OCI-LY3 (cell line): Measurements from ENCODE around the gene KCNIP4.

Source experiments
- H2AFZ ChIP-seq: fragments of 200-600, 300-600 bp; shearing (Covaris generic); 2 replicates; pipeline ENCODE4 v1.6.0; 2014; ENCODE audit warnings: antibody characterized with exemption, low read depth, low read length
- H3K27ac ChIP-seq: fragments of 200-600, 300-600 bp; sonication (generic); 2 replicates; pipeline ENCODE4 v1.5.1; 2014; ENCODE audit warnings: mild to moderate bottlenecking, low read length, moderate library complexity, mixed read lengths
- H3K27me3 ChIP-seq: fragments of 200-600, 300-600 bp; sonication (generic); 2 replicates; pipeline ENCODE4 v1.6.1; 2014; ENCODE audit warnings: low read depth, low read length, mixed read lengths
- H3K36me3 ChIP-seq: fragments of 200-600, 300-600 bp; sonication (generic); replicated peaks from 2 replicates; pipeline ENCODE3; 2014; ENCODE audit warnings: low read depth, low read length, mixed read lengths
- H3K4me1 ChIP-seq: fragments of 300-600, 200-600 bp; sonication (generic); 2 replicates; pipeline ENCODE4 v1.6.1; 2014; ENCODE audit warnings: low read length, mixed read lengths
- H3K4me2 ChIP-seq: fragments of 200-600, 300-600 bp; sonication (generic); 2 replicates; pipeline ENCODE4 v1.6.1; 2014; ENCODE audit warnings: low read length, mixed read lengths
- H3K4me3 ChIP-seq: fragments of 300-600, 200-600 bp; sonication (generic); 2 replicates; pipeline ENCODE4 v1.5.1; 2014; ENCODE audit warnings: antibody characterized with exemption, mild to moderate bottlenecking, low read length, moderate library complexity
- H3K79me2 ChIP-seq: fragments of 300-600, 200-600 bp; shearing (Covaris generic); 2 replicates; pipeline ENCODE4 v1.6.1; 2014; ENCODE audit warnings: mild to moderate bottlenecking, low read length, mixed read lengths
- H3K9ac ChIP-seq: fragments of 300-600, 200-600 bp; shearing (Covaris generic); 2 replicates; pipeline ENCODE4 v1.6.0; 2014; ENCODE audit warnings: mild to moderate bottlenecking, low read length, moderate library complexity
- H3K9me3 ChIP-seq: fragments of 200-600, 300-600 bp; shearing (Covaris generic); 2 replicates; pipeline ENCODE4 v1.6.1; 2014; ENCODE audit warnings: low read length, mixed read lengths; ENCODE audit not compliant: insufficient read depth
- H4K20me1 ChIP-seq: fragments of 200-600, 300-600 bp; sonication (generic); 2 replicates; pipeline ENCODE4 v1.6.1; 2016; ENCODE audit warnings: low read length, mixed read lengths; ENCODE audit not compliant: insufficient read depth
- EZH2phosphoT487 ChIP-seq: fragments of 200-600 bp; shearing (Covaris generic); IDR thresholded peaks from 2 replicates; pipeline ENCODE4 v1.6.1; 2018; ENCODE audit warnings: antibody characterized with exemption, mixed run types, low read depth
- TF ChIP-seq, protein P1 (sequence below): fragments of 200-600, 300-600 bp; sonication (generic); IDR thresholded peaks from 2 replicates; pipeline ENCODE4 v1.5.1; 2014; ENCODE audit warnings: antibody characterized with exemption, low read length, low read depth

KCNIP4 gene

GRCh38 chr4:20938204-20938603, 1010.4 kb downstream of the KCNIP4 start:
- H2AFZ ChIP-seq, result no peak overlapping the region

DNA sequence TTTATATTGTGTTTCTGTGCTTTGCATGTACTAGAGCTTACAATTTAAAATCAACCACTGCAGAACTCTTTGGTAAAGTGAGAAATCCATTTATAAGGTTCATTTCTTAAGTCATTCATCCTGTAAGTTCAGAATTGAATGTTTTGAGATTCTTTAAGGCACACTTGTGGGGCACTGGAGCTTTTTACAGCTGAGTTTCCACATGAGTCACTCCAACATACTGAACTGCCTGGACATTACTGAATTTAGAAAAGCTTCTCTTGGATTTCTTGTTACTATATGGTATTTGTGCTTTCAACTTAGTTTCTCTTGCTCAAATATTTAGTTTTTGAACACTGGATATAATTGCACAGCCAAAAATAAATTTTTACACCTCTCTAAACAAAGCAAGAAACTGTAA, 1022.0 kb downstream of the KCNIP4 start:
- H3K79me2 ChIP-seq, result no peaks in the 10 kb centered on the region
- no peak overlapping the region for H3K4me3 ChIP-seq
- TF ChIP-seq, protein P1, sequence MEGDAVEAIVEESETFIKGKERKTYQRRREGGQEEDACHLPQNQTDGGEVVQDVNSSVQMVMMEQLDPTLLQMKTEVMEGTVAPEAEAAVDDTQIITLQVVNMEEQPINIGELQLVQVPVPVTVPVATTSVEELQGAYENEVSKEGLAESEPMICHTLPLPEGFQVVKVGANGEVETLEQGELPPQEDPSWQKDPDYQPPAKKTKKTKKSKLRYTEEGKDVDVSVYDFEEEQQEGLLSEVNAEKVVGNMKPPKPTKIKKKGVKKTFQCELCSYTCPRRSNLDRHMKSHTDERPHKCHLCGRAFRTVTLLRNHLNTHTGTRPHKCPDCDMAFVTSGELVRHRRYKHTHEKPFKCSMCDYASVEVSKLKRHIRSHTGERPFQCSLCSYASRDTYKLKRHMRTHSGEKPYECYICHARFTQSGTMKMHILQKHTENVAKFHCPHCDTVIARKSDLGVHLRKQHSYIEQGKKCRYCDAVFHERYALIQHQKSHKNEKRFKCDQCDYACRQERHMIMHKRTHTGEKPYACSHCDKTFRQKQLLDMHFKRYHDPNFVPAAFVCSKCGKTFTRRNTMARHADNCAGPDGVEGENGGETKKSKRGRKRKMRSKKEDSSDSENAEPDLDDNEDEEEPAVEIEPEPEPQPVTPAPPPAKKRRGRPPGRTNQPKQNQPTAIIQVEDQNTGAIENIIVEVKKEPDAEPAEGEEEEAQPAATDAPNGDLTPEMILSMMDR, result no peak
- no peak for TF ChIP-seq EZH2phosphoT487
- no peaks in the 10 kb centered on the region for H3K36me3 ChIP-seq
- H3K4me1 ChIP-seq, result no peaks in the 10 kb centered on the region
- H4K20me1 ChIP-seq, result no peaks in the 10 kb centered on the region
- H2AFZ ChIP-seq, result no peak overlapping the region
- H3K27me3 ChIP-seq, result no peaks in the 10 kb centered on the region
- no peaks in the 10 kb centered on the region for H3K9me3 ChIP-seq
- H3K4me2 ChIP-seq, result no peak overlapping the region
- H3K27ac ChIP-seq, result no peak overlapping the region
- H3K9ac ChIP-seq, result no peak overlapping the region

More at GRCh38 chr4:20938204-20938603, 1010.4 kb downstream of the KCNIP4 start:
- Histone ChIP-seq H3K79me2 (no peaks in the 10 kb centered on the region), H3K9ac (no peak overlapping the region), H3K4me1 (no peaks in the 10 kb centered on the region), H3K4me2 (no peak overlapping the region), H3K36me3 (no peaks in the 10 kb centered on the region), H3K27ac (no peak overlapping the region), H3K4me3 (no peak overlapping the region), H3K9me3 (no peaks in the 10 kb centered on the region), H3K27me3 (no peaks in the 10 kb centered on the region), H4K20me1 (no peaks in the 10 kb centered on the region)
- TF ChIP-seq EZH2phosphoT487, result no peak
- TF ChIP-seq, protein P1, result no peak

GRCh38 chr4:20925176-20925575, 1023.4 kb downstream of the KCNIP4 start:
- no peaks in the 10 kb centered on the region for H3K4me1 ChIP-seq
- no peaks in the 10 kb centered on the region for H3K27me3 ChIP-seq
- no peaks in the 10 kb centered on the region for H4K20me1 ChIP-seq
- H2AFZ ChIP-seq, result no peak overlapping the region
- TF ChIP-seq, protein P1, result no peak
- no peak for TF ChIP-seq EZH2phosphoT487
- H3K79me2 ChIP-seq, result no peaks in the 10 kb centered on the region
- H3K27ac ChIP-seq, result no peak overlapping the region
- H3K4me2 ChIP-seq, result no peak overlapping the region
- H3K36me3 ChIP-seq, result no peaks in the 10 kb centered on the region
- H3K9me3 ChIP-seq, result no peaks in the 10 kb centered on the region
- no peak overlapping the region for H3K9ac ChIP-seq
- H3K4me3 ChIP-seq, result no peak overlapping the region

DNA sequence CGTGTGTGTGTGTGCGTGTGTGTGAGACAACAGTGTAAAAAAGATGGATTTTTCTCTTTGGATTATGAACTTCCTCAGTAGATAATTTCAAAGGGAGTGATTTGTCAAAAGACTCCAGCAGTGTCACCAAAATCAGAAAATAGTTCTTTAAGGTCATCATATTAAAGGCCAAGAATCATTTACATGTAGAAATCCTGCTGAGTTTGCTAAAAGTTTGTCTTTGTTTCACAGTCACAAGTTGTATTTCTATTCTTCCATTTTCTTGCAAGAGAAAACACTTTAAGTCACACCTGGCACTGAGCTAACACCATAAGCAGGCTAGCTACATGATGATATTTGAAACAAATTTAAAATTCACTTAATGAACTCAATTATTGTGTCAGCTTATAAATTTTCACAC, 1025.6 kb downstream of the KCNIP4 start:
- H2AFZ ChIP-seq, result no peak overlapping the region
- H3K9me3 ChIP-seq, result no peaks in the 10 kb centered on the region
- H3K27me3 ChIP-seq, result no peaks in the 10 kb centered on the region
- no peak overlapping the region for H3K4me2 ChIP-seq
- no peak overlapping the region for H3K4me3 ChIP-seq
- no peaks in the 10 kb centered on the region for H3K36me3 ChIP-seq
- H3K79me2 ChIP-seq, result no peaks in the 10 kb centered on the region
- no peaks in the 10 kb centered on the region for H3K4me1 ChIP-seq
- TF ChIP-seq, protein P1, result no peak
- TF ChIP-seq EZH2phosphoT487, result no peak
- H3K9ac ChIP-seq, result no peak overlapping the region
- H3K27ac ChIP-seq, result no peak overlapping the region
- H4K20me1 ChIP-seq, result no peaks in the 10 kb centered on the region
